HAP-1 (cell line): ENCODE results near the gene UFC1.
"Not testable (repeated sequence)": the region's sequence is repeated elsewhere in the genome, so short reads cannot be mapped to it uniquely, and the experiment has no call there.

Experiments
- DNase-seq, 2 experiments: peaks; one replicate each; pipeline ENCODE4 v3.0.0-alpha.2; 2016 to 2020; ENCODE audit warnings: low spot score in 2 of 2
- H3K27me3 ChIP-seq: fragments of 250-450 bp; sonication (Bioruptor Pico); 2 replicates; pipeline ENCODE4 v1.5.1; 2020; ENCODE audit warnings: low read depth, mild to moderate bottlenecking, moderate library complexity
- H3K36me3 ChIP-seq: fragments of 250-450 bp; sonication (Bioruptor Pico); replicated peaks from 2 replicates; pipeline ENCODE4 v1.5.1; 2020; ENCODE audit warnings: mild to moderate bottlenecking
- H3K4me1 ChIP-seq: fragments of 250-450 bp; sonication (Bioruptor Pico); 2 replicates; pipeline ENCODE4 v1.5.1; 2020; ENCODE audit warnings: mild to moderate bottlenecking
- H3K4me3 ChIP-seq: fragments of 250-450 bp; sonication (Bioruptor Pico); 2 replicates; pipeline ENCODE4 v1.5.1; 2020; ENCODE audit warnings: mild to moderate bottlenecking, moderate library complexity
- H3K9me3 ChIP-seq: fragments of 250-450 bp; sonication (Bioruptor Pico); 2 replicates; pipeline ENCODE4 v1.5.1; 2020; ENCODE audit warnings: mild to moderate bottlenecking, moderate library complexity
- in situ Hi-C: fragments of 300-500 bp; cut with MboI; formaldehyde crosslinking; loops from 3 replicates; pipeline ENCODE4 v1.14.3; 2020; ENCODE audit warnings: low sequenced_read_pairs, inconsistent platforms, mixed read lengths

UFC1 gene

DNA sequence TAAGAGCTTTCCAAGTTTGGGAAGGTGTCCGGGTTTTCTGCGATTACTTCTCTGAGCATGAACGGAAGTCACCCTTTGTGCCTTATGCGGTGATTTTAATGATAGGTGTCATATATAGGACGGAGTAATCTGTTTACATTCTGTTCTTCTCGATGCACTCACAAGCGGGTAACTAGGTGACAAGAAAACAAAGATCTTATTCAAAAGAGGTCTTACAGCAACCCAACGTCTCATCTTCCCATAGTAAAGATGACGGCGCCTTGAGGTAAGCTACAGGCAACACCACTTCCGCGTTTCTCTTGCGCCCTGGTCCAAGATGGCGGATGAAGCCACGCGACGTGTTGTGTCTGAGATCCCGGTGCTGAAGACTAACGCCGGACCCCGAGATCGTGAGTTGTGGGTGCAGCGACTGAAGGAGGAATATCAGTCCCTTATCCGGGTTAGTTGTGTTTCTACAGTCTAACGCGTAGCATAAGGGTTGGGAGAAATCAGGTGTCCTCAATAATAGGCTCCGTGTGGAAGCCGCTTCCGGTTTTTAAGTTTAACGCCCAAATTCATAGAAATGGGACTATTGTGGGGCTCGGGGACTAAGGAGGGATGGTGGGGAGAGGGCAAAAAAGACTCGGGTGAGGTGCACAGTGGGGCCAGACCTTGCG lies at the start of gene UFC1:
Gene UFC1, plus strand, starts transcription at position 297 of the 656 bp plus-strand sequence. Its CDS starts 20 bp downstream, at position 317.
- Histone ChIP-seq H3K36me3 (0 out of 2 replicates have a peak, but pooled peaks cover 5% of the 10 kb centered on the region), H3K4me3 (peak within 1 kb of the TSS; percentile 81), H3K9me3 (no peaks in the 10 kb centered on the region), H3K27me3 (no peaks in the 10 kb centered on the region), H3K4me1 (peaks cover 5% of the 10 kb centered on the region)
- in situ Hi-C loops = no loop called here
- DNase-seq = peak; percentile 88 to 92

DNA sequence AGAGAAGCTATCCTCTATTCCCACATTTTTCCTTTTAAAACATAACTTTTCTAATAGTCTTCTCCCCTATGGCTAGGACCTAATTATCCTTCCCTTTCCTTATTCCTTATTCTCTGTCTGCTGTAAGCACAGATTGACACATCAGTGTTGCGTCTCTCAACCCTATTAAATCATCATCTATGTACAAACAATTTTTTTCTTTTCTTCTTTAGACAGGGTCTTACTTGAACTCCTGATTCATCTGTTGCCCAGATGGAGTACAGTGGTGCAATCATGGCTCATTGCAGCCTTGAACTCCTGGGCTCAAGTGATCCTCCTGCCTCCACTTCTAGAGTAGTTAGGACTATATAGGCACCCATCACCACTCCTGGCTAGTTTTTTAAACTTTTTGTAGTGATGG lies 47.3 kb upstream of the UFC1 start:
- in situ Hi-C loops = no loop called here
- Histone ChIP-seq H3K4me3 (no peak overlapping the region), H3K4me1 (no peaks in the 10 kb centered on the region), H3K36me3 (peaks cover 14% of the 10 kb centered on the region), H3K9me3 (no peaks in the 10 kb centered on the region), H3K27me3 (no peaks in the 10 kb centered on the region)
- no peak for DNase-seq

DNA sequence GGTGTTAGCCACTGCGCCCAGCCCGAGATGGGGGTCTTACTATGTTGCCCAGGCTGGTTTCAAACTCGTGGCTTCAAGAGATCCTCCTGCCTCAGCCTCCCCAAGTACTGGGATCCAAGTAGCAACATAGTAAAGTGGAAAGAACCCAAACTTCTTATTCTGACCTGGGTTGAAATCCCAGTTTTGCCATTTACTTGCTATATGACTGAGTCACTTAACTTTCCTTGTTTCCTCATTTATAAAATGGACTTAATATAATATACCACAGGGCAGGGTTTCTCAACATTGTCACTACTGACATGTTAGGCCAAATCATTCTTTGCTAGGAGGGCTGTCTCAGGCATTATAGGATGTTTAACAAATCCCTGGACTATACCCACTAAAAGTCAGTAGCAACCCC lies 42.7 kb upstream of the UFC1 start:
- no peak for DNase-seq
- Histone ChIP-seq H3K4me1 (peaks cover 5% of the 10 kb centered on the region; the same call in 1 of the 2 replicates), H3K4me3 (no peak overlapping the region), H3K9me3 (no peaks in the 10 kb centered on the region), H3K27me3 (no peaks in the 10 kb centered on the region), H3K36me3 (peaks cover 8% of the 10 kb centered on the region)
- in situ Hi-C loops = no loop called here

DNA sequence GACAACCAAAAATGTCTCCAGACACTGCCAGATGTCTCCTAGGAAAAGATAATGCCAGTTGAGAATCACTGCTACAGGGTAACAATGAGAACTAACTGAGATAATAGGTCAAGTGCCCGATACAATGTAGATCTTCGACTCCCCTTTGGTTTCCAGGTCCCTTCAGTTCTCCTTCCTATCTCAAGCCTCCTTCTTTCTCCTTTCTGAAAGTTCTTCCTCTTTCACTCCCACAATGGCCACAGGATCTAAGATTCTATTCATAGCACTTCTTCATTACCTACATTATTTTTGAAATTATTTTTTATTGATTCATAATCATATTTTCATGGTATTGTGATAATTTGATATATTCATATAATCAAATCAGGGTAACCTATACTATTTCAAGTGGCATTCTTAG lies 42.3 kb upstream of the UFC1 start:
- no peak for DNase-seq
- peaks cover 5% of the 10 kb centered on the region for H3K36me3 ChIP-seq
- no peaks in the 10 kb centered on the region for H3K27me3 ChIP-seq
- no peaks in the 10 kb centered on the region for H3K9me3 ChIP-seq
- peaks cover 5% of the 10 kb centered on the region; the same call in 1 of the 2 replicates for H3K4me1 ChIP-seq
- no peak overlapping the region for H3K4me3 ChIP-seq
- in situ Hi-C loops = no loop called here

DNA sequence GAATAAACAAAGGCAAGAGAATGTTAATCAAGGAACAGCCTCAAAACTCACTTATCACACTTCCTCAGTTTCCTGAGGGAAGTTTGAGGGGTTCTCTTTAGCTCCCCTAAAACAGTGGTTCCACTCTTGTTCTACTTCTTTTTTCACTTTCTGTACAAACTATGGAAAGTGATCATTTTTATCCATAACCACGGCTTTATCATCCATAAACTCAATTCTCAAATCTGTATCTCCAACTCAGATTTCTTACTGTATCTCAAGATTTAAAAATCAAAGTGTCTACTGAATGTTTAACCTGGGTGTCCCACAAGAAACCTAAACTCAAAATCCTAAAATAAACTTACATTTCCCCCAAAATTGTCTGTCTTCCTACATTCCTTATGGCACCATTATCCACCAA lies 39.9 kb upstream of the UFC1 start:
- Histone ChIP-seq H3K4me1 (peaks cover 8% of the 10 kb centered on the region), H3K4me3 (no peak overlapping the region), H3K27me3 (no peaks in the 10 kb centered on the region), H3K36me3 (peaks cover 8% of the 10 kb centered on the region; the same call in 1 of the 2 replicates), H3K9me3 (no peaks in the 10 kb centered on the region)
- no peak for DNase-seq
- in situ Hi-C loops = no loop called here

DNA sequence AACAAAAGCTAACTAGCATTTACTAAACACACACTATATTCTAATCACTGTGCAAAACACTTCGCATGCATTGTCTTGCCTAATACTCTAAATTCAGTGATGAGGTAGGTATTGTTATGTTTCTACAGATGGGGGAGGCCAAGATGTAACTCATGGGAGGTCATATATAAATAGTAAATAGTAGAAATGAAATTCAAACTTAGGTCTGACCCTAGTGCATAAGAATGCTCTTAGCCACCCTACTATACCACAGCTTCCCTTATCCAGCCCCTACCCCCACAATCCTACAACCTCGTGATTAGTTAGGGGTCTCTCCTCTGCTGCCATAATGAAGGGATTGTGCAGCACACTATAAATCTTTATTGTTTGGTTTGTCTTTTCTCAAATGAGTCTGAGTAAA lies 39.2 kb upstream of the UFC1 start:
- in situ Hi-C loops = no loop called here
- Histone ChIP-seq H3K4me1 (peaks cover 14% of the 10 kb centered on the region), H3K4me3 (no peak overlapping the region)

DNA sequence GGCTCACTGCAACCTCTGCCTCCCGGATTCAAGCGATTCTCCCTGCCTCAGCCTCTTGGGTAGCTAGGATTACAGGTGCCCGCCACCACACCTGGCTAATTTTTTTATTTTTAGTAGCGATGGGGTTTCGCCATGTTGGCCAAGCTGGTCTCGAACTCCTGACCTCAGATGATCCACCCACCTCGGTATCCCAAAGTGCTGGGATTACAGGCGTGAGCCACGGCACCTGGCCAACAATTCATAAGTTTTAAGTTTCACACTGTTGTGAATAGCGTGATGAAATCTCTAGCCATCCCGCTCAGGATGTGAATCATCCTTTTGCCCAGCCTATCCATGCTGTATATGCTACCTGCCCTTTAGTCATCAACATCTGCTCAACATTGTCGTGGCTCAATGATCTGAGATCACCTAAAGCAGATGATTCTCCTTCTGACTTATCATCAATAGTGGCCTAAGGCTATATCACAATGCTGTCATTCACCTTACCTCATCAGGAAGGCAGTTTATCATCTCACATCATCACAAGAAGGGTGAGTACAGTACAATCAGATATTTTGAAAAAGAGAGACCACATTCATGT lies 38.6 kb upstream of the UFC1 start:
- DNase-seq = no peak
- Histone ChIP-seq H3K9me3 (no peaks in the 10 kb centered on the region), H3K36me3 (peaks cover 15% of the 10 kb centered on the region), H3K27me3 (no peaks in the 10 kb centered on the region), H3K4me1 (peaks cover 14% of the 10 kb centered on the region), H3K4me3 (no peak overlapping the region)
- in situ Hi-C loops = no loop called here

More for the DNA sequence above, 39.2 kb upstream of the UFC1 start:
- Histone ChIP-seq H3K9me3 (no peaks in the 10 kb centered on the region), H3K27me3 (no peaks in the 10 kb centered on the region), H3K36me3 (peaks cover 8% of the 10 kb centered on the region; the same call in 1 of the 2 replicates)
- DNase-seq = no peak

DNA sequence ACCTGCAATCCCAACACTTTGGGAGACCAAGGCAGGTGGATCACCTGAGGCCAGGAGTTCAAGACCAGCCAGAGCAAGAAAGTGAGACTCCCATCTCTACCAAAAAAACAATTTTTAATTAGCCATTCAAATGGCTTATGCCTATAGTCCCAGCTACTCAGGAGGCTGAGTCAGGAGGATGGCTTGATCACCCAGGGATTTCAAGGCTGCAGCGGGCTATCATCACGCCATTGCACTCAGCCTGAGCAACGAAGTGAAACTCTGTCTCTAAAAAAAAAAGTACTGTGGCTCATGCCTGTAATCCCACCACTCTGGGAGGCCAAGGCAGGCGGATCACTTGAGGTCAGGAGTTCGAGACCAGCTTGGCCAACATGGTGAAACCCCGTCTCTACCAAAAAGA lies 37.8 kb upstream of the UFC1 start:
- H3K27me3 ChIP-seq, in situ Hi-C loops, H3K4me3 ChIP-seq, DNase-seq, H3K9me3 ChIP-seq: not testable (repeated sequence)
- H3K4me1 ChIP-seq = peaks cover 14% of the 10 kb centered on the region
- peaks cover 22% of the 10 kb centered on the region for H3K36me3 ChIP-seq

DNA sequence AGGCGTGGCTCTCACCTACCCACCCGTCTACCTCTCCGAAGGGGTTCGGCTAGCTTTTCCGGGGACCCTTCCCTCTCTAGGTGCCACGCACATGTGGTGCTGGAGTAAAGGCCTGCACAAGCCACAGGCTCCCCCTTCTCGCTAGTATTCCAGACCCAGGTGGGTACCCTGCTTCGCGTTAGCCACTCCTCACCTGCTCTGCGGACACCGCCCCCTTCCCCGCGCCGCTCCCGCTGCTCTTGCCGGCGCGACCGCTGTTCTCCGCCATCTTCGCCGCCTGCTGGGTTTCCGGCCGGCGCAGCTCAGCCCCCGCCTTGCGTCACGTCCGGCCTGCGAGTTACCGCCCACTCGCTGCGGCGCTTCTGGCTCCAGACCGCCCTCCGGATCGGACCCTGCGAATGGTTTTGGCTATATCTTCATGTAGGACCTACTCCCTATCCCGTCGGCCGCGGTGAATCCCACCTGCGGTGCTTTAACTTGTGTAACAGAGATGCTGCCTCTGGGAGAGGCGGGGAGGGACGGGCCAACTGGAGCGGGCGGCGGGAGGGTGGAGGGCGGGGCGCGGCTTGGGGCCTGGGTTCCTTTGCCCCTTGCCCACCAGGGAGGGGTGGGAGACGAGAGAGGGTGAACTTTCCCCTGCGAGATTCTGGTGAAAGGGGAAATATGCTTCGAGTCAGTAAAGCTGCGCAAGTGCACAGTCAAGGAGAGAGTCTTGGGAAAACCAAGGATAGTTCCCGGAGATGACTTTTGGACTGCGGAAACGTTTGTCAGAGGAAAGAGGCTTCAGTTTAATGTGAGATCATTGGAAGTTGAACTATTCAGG lies 35.8 kb upstream of the UFC1 start, which contains the start of the genes NIT1 and PFDN2:
Gene NIT1, plus strand, starts transcription at position 347 of the 823 bp plus-strand sequence. Its CDS starts 72 bp downstream, at position 419.
Gene PFDN2, minus strand, starts transcription at position 279 of the 823 bp plus-strand sequence. Its CDS starts 11 bp downstream, at position 268.
- no peaks in the 10 kb centered on the region for H3K27me3 ChIP-seq
- H3K9me3 ChIP-seq = no peaks in the 10 kb centered on the region
- peaks cover 42% of the 10 kb centered on the region for H3K36me3 ChIP-seq
- peak; percentile 83 to 91 for DNase-seq
- H3K4me3 ChIP-seq = peak within 1 kb of the TSS; percentile 91
- peaks cover 14% of the 10 kb centered on the region for H3K4me1 ChIP-seq
- in situ Hi-C loops = no loop called here

DNA sequence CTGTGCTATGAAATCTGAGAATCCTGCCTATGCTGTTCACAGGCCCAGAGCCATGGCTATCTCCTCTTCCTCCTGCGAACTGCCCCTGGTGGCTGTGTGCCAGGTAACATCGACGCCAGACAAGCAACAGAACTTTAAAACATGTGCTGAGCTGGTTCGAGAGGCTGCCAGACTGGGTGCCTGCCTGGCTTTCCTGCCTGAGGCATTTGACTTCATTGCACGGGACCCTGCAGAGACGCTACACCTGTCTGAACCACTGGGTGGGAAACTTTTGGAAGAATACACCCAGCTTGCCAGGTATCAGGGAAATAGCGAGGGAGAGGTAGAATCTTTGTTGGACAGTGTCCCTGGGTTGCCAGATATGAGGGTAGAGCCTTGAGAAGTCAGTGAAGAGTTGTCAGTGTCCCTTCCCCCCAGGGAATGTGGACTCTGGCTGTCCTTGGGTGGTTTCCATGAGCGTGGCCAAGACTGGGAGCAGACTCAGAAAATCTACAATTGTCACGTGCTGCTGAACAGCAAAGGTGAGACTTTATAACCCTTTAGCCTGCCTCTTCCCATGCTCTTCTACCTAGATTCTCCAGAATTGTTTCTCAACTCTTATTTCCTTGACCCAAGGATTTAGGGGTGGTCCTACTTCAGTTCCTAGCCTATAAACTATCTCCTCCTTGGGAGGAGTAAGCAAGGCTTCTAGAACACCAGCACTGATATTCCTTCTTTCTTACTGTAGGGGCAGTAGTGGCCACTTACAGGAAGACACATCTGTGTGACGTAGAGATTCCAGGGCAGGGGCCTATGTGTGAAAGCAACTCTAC lies 34.5 kb upstream of the UFC1 start:
- Histone ChIP-seq H3K36me3 (peaks cover 52% of the 10 kb centered on the region), H3K27me3 (no peaks in the 10 kb centered on the region), H3K4me3 (peak overlapping the region; percentile 91), H3K4me1 (peaks cover 14% of the 10 kb centered on the region), H3K9me3 (no peaks in the 10 kb centered on the region)
- in situ Hi-C loops = no loop called here
- peak; percentile 52 to 65 for DNase-seq

DNA sequence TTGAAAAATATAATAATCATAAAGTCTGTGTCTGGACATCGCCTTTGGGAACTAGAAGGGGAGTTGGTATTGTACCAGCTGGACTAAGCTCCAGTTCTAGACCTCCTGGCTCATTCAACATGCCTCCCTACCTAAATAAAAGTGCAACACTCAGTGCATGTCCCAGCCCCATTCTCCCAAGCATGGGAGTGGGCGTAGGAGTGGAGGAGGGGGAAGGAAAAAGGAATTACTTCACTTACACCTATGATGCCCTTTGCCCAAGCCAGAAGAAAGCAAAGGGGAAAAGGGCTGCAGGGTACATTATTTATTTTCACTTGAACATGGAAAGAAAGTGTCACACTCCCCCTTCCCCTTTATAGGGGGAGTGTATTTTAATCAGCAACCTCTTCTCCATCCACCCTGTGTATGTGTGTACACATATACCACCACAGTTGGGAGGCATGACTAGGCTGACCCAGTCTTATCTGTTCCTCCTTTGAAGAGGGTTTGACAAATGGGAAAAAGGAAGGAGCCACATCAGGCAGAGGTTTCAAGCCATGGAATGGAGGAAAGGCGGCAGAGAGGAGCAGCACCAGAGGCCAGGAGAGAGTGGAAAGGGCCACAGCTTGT lies 32.6 kb upstream of the UFC1 start:
- Histone ChIP-seq H3K4me3 (no peak overlapping the region), H3K36me3 (peaks cover 59% of the 10 kb centered on the region), H3K4me1 (peaks cover 10% of the 10 kb centered on the region), H3K27me3 (no peaks in the 10 kb centered on the region), H3K9me3 (no peaks in the 10 kb centered on the region)
- in situ Hi-C loops = no loop called here
- no peak for DNase-seq

DNA sequence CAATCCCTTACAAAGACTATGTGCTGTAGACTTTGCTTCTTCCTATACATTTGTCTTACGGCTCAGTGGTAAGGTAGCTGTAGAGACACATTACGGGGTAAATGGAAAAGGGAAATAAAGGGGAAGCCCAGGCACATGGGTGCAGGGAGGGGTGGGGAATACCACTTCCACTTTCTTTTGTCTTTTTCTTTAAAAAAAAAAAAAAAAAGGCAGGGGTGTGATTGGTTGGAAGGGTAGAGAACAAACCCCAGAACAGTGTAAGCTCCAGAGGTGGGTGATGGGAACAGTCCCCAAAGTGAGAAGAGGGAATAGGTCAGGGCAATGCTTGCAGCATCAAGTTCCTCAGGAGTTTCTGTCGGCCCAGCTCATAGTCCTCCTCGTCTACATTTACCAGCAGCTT lies 31.9 kb upstream of the UFC1 start:
- no peak overlapping the region for H3K4me3 ChIP-seq
- in situ Hi-C loops = no loop called here
- no peaks in the 10 kb centered on the region for H3K9me3 ChIP-seq
- no peak for DNase-seq
- H3K36me3 ChIP-seq = peaks cover 64% of the 10 kb centered on the region
- peaks cover 10% of the 10 kb centered on the region for H3K4me1 ChIP-seq
- H3K27me3 ChIP-seq = no peaks in the 10 kb centered on the region

DNA sequence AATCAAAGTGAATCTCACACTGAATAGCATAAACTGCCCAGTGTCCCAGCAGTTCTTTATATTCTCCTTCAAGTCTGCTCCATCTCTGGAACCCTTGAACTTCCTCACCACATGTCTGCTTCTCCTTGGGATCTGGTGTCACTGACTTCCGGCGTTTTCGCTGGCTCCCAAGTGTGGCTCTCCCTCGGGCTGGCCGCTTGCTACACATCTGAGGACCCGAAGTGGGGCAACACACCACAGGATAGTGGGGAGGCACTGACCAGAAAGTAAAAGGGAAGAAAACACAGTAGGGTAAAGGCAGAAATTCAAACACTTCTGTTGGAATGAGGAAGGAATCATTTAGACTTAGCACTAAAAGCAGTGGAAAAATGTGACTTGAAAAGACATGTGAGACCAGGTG lies 30.8 kb upstream of the UFC1 start:
- Histone ChIP-seq H3K9me3 (no peaks in the 10 kb centered on the region), H3K36me3 (peaks cover 71% of the 10 kb centered on the region), H3K4me3 (no peak overlapping the region), H3K4me1 (peaks cover 10% of the 10 kb centered on the region), H3K27me3 (no peaks in the 10 kb centered on the region)
- in situ Hi-C loops = no loop called here
- no peak for DNase-seq
